WTC11 (cell line): ENCODE measurements around the gene MAN2B2. TPM values are rescaled to one million over a fixed set of nuclear protein-coding genes. Genes with fewer than 3 reads are reported as not detected.

Source experiments
- ATAC-seq: fragments of 200-7000 bp; cut with Tn5 transposase; 2 replicates; pipeline ENCODE4 v1.10.0; 2021; ENCODE audit warnings: mild to moderate bottlenecking, moderate library complexity
- CTCF ChIA-PET: fragments of 300-600 bp; sonication (Branson Sonifier 250); formaldehyde crosslinking; loops from one replicate; lab custom pipeline; 2021; ENCODE audit warnings: antibody characterized with exemption; lab: Charles Lee
- POLR2A ChIA-PET: fragments of 350-600 bp; sonication (Branson Sonifier 250); formaldehyde crosslinking; loops from one replicate; lab custom pipeline; 2021; ENCODE audit warnings: antibody characterized with exemption; lab: Charles Lee
- DNase-seq: peaks from one replicate; pipeline ENCODE4 v3.0.0; 2021; ENCODE audit warnings: low spot score
- H3K27ac Mint-ChIP-seq: 2 replicates; pipeline ENCODE4 v1.8.0; 2021; ENCODE audit warnings: mixed read lengths
- H3K27me3 Mint-ChIP-seq: 2 replicates; pipeline ENCODE4 v1.8.0; 2021; ENCODE audit warnings: low read depth, mild to moderate bottlenecking, moderate library complexity, mixed read lengths
- H3K36me3 Mint-ChIP-seq: 2 replicates; pipeline ENCODE4 v1.8.0; 2021; ENCODE audit warnings: mixed read lengths
- H3K4me1 Mint-ChIP-seq: 2 replicates; pipeline ENCODE4 v1.8.0; 2022; ENCODE audit warnings: mixed read lengths
- H3K4me3 Mint-ChIP-seq: 2 replicates; pipeline ENCODE4 v1.8.0; 2021; ENCODE audit warnings: mild to moderate bottlenecking, moderate library complexity, mixed read lengths
- H3K9me3 Mint-ChIP-seq: 2 replicates; pipeline ENCODE4 v1.8.0; 2021; ENCODE audit warnings: mixed read lengths
- AFF4 ChIP-seq: sonication (generic); formaldehyde crosslinking; IDR thresholded peaks from 2 replicates; pipeline ENCODE4 v1.8.1; 2023; ENCODE audit warnings: mild to moderate bottlenecking, missing genetic modification reagents, borderline replicate concordance
- CREB1 ChIP-seq: sonication (generic); formaldehyde crosslinking; IDR thresholded peaks from 2 replicates; pipeline ENCODE4 v1.8.0; 2023; ENCODE audit warnings: mild to moderate bottlenecking, missing genetic modification reagents
- CTCF ChIP-seq: fragments of 200-600 bp; IDR thresholded peaks from 2 replicates; pipeline ENCODE4 v1.8.0; 2022; ENCODE audit warnings: antibody characterized with exemption
- FOXK1 ChIP-seq: sonication (generic); formaldehyde crosslinking; IDR thresholded peaks from 2 replicates; pipeline ENCODE4 v1.8.0; 2022; ENCODE audit warnings: mild to moderate bottlenecking, moderate library complexity, missing genetic modification reagents
- GABPB1 ChIP-seq: sonication (generic); formaldehyde crosslinking; IDR thresholded peaks from 2 replicates; pipeline ENCODE4 v1.8.1; 2023; ENCODE audit warnings: mild to moderate bottlenecking, missing genetic modification reagents
- KAT7 ChIP-seq: sonication (generic); formaldehyde crosslinking; IDR thresholded peaks from 2 replicates; pipeline ENCODE4 v1.8.1; 2023; ENCODE audit warnings: missing genetic modification reagents, mild to moderate bottlenecking, borderline replicate concordance
- NFYB ChIP-seq: sonication (generic); formaldehyde crosslinking; conservative IDR thresholded peaks from 2 replicates; pipeline ENCODE4 v1.8.0; 2022; ENCODE audit warnings: low read depth, missing genetic modification reagents
- RORB ChIP-seq: fragments of 250-450 bp; sonication (Bioruptor Pico); IDR thresholded peaks from 2 replicates; pipeline ENCODE4 v1.9.0; 2021; ENCODE audit warnings: mild to moderate bottlenecking
- ZMAT4 ChIP-seq: fragments of 250-450 bp; sonication (Bioruptor Pico); IDR thresholded peaks from 2 replicates; pipeline ENCODE4 v1.9.0; 2021; ENCODE audit warnings: mild to moderate bottlenecking
- ZNF232 ChIP-seq: sonication (generic); formaldehyde crosslinking; IDR thresholded peaks from 2 replicates; pipeline ENCODE4 v1.8.0; 2022; ENCODE audit warnings: mild to moderate bottlenecking, missing genetic modification reagents
- total RNA-seq: library from RNA; stranded (reverse); gene quantifications from 3 replicates; pipeline ENCODE4 v1.2.3, GENCODE V29; 2021
- TF ChIP-seq, protein P1 (sequence below): sonication (generic); formaldehyde crosslinking; conservative IDR thresholded peaks from 2 replicates; pipeline ENCODE4 v1.8.1; 2023; ENCODE audit warnings: mild to moderate bottlenecking, low read depth, missing genetic modification reagents, moderate library complexity
- TF ChIP-seq, protein P2 (sequence below): sonication (generic); formaldehyde crosslinking; IDR thresholded peaks from 2 replicates; pipeline ENCODE4 v1.8.0; 2022; ENCODE audit warnings: mild to moderate bottlenecking, missing genetic modification reagents
- TF ChIP-seq, protein P3 (sequence below): sonication (generic); formaldehyde crosslinking; IDR thresholded peaks from 2 replicates; pipeline ENCODE4 v1.8.1; 2022; ENCODE audit warnings: low read depth, mild to moderate bottlenecking, moderate library complexity, missing genetic modification reagents, borderline replicate concordance

The MAN2B2 gene
- total RNA-seq, 1 experiment from 2014 or later: 6.3 TPM

GRCh38 chr4:6647169-6647568, 72.2 kb downstream of the MAN2B2 start (continued):
- TF ChIP-seq CTCF (no peak), ZNF232 (CRISPR knock-in tag) (no peak), NFYB (CRISPR knock-in tag) (no peak)
- TF ChIP-seq, protein P1, sequence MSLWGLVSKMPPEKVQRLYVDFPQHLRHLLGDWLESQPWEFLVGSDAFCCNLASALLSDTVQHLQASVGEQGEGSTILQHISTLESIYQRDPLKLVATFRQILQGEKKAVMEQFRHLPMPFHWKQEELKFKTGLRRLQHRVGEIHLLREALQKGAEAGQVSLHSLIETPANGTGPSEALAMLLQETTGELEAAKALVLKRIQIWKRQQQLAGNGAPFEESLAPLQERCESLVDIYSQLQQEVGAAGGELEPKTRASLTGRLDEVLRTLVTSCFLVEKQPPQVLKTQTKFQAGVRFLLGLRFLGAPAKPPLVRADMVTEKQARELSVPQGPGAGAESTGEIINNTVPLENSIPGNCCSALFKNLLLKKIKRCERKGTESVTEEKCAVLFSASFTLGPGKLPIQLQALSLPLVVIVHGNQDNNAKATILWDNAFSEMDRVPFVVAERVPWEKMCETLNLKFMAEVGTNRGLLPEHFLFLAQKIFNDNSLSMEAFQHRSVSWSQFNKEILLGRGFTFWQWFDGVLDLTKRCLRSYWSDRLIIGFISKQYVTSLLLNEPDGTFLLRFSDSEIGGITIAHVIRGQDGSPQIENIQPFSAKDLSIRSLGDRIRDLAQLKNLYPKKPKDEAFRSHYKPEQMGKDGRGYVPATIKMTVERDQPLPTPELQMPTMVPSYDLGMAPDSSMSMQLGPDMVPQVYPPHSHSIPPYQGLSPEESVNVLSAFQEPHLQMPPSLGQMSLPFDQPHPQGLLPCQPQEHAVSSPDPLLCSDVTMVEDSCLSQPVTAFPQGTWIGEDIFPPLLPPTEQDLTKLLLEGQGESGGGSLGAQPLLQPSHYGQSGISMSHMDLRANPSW (CRISPR knock-in tag): no peak

- Mint-ChIP-seq H3K27me3 (peaks cover 3% of the 10 kb centered on the region), H3K36me3 (peaks cover 3% of the 10 kb centered on the region), H3K4me1 (peaks cover 6% of the 10 kb centered on the region), H3K27ac (peak overlapping the region; percentile 12; the same call in 1 of the 2 replicates)
- DNase-seq: no peak
- TF ChIP-seq RORB (CRISPR knock-in tag) (no peak), ZNF232 (CRISPR knock-in tag) (no peak), FOXK1 (CRISPR knock-in tag) (no peak), CREB1 (CRISPR knock-in tag) (no peak), CTCF (no peak), ZMAT4 (no peak), AFF4 (no peak), KAT7 (CRISPR knock-in tag) (no peak), GABPB1 (CRISPR knock-in tag) (no peak)
- TF ChIP-seq, protein P2, sequence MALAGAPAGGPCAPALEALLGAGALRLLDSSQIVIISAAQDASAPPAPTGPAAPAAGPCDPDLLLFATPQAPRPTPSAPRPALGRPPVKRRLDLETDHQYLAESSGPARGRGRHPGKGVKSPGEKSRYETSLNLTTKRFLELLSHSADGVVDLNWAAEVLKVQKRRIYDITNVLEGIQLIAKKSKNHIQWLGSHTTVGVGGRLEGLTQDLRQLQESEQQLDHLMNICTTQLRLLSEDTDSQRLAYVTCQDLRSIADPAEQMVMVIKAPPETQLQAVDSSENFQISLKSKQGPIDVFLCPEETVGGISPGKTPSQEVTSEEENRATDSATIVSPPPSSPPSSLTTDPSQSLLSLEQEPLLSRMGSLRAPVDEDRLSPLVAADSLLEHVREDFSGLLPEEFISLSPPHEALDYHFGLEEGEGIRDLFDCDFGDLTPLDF: no peak
- TF ChIP-seq, protein P3, sequence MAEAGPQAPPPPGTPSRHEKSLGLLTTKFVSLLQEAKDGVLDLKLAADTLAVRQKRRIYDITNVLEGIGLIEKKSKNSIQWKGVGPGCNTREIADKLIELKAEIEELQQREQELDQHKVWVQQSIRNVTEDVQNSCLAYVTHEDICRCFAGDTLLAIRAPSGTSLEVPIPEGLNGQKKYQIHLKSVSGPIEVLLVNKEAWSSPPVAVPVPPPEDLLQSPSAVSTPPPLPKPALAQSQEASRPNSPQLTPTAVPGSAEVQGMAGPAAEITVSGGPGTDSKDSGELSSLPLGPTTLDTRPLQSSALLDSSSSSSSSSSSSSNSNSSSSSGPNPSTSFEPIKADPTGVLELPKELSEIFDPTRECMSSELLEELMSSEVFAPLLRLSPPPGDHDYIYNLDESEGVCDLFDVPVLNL (CRISPR knock-in tag): no peak
- TF ChIP-seq, all 79 proteins: peak for 0
- H3K4me3 Mint-ChIP-seq: no peak overlapping the region
- ATAC-seq: no peak
- H3K9me3 Mint-ChIP-seq: no peaks in the 10 kb centered on the region
- ChIA-PET CTCF (interaction anchor here (1.2 kb wide), 1 partner anchor 17 kb away, joined by 4 read pairs; no protein-coding TSS in a partner anchor), POLR2A (no interaction called here)
Observed at GRCh38 chr4:6647582-6648230, 72.7 kb downstream of the MAN2B2 start.
